Tibial nerve (tissue), 3 donors: ENCODE data around the gene TMEM44.

Source experiments
- CTCF ChIP-seq, 5 experiments: fragments of 200-600 bp in 3 of 5; fragments of 450-650 bp in 2 of 5; sonication (generic) in 3 of 5; IDR thresholded peaks; one replicate each; pipeline ENCODE4 v1.5.1; 2016 to 2019; ENCODE audit warnings: antibody characterized with exemption in 5 of 5, mild to moderate bottlenecking in 3 of 5, moderate library complexity in 2 of 5
- POLR2A ChIP-seq, 2 donors: fragments of 450-650 bp; IDR thresholded peaks; one replicate each; pipeline ENCODE4 v1.6.1; 2017; ENCODE audit warnings: antibody characterized with exemption in 2 of 2, mild to moderate bottlenecking in 2 of 2, moderate library complexity in 2 of 2

GRCh38 chr3:194673761-194674160, 40.5 kb upstream of the TMEM44 start:
- TF ChIP-seq CTCF (IDR thresholded peaks at IDR 0.05) (no peak), POLR2A (IDR thresholded peaks at IDR 0.05) (no peak)
